Right hindlimb (tissue), 1 donor: ENCODE data around the gene MR1.

Source experiments
- DNase-seq: peaks from one replicate; pipeline ENCODE4 v3.0.0-alpha.2; 2018

MR1 gene

GRCh38 chr1:181094416-181095212, 60.8 kb downstream of the MR1 start:
- peak; percentile 50 for DNase-seq

GRCh38 chr1:181095260-181095659, 61.5 kb downstream of the MR1 start:
- no peak for DNase-seq

GRCh38 chr1:181095763-181096184, 62.0 kb downstream of the MR1 start:
- no peak for DNase-seq

GRCh38 chr1:181097242-181097641, 63.5 kb downstream of the MR1 start:
- DNase-seq, result peak; percentile 53

GRCh38 chr1:181099152-181100014, 65.6 kb downstream of the MR1 start:
- DNase-seq, result no peak

DNA sequence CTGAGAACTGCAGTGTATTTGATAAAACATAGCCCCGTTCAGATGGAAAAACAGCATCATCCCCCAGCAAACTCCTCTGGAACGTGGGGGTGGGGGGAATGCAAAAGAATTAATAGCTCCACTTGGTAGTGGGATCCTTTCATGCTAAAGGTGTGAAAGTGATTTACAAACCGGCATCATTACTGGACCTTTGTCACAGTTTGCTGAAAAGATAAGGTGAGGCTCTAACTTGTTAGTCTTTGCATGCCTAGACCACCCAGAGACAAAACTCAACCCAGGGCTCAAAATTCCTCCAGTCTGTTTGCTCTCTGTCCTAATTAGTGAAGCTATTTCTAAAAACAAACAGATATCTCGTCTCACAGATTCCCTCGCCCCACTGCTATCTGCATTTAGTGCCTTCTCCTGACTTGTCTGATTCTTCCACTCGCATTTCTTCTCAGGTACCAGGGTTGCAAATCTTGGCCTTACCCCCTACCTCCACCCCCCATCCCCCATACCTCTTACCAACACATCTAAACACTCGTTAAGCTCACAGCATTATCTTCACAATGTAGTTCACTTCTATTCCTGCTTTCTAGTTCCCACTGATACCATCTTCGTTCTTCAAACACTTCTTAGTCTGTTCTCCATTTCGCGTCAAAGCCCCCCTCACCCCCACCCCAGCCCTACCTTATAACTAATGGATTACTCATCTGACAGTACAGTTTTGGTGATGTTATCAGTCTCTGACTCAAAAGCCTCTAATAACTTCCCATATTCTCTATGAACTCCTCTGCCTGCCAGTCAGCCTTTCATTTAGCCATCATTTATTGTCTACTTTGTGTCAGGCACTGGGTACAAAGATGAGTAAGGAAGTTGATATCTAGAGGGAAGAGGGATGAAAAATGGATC, 66.5 kb downstream of the MR1 start:
- no peak for DNase-seq

DNA sequence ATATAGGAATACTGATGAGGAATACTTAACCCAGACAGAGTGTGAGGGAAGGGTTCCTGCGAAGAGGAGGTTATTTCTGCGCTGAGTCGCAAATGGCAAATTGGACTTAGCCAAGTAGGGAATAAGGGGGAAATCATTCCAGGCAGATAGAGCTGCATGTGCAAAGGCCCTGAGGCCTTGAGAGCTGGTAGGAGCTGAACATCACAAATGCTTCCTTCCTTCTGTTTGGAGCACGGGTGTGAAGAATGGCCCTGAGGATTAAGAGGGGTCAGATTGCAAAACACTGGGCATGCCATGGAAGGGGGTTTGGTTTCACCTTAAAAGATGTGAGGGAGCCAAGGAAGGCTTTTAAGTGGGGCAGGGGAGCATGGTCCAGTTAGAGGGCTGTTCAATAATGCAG, 67.2 kb downstream of the MR1 start:
- no peak for DNase-seq

GRCh38 chr1:181101581-181102226, 67.9 kb downstream of the MR1 start:
- peak; percentile 51 for DNase-seq

DNA sequence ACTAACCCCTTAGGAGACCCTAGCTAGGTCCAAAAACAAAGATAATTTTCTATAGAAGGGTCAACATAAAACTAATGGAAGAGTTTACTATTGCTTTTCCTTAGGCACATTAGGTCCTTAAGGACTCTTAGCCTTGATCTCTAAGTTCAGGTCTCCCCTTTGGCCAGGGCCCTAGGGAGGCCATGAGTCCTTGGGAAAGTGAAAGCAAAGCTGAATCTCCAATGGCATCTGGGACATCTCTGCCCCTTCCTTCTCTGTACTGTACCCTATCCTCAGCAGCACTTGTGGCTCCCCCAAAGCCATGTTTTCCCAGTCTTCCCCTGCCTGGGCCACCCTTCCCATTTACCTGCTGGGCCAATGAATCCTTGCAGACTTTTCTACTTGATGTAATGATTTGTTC, 69.1 kb downstream of the MR1 start:
- DNase-seq, result no peak

GRCh38 chr1:181103399-181103798, 69.6 kb downstream of the MR1 start:
- no peak for DNase-seq

DNA sequence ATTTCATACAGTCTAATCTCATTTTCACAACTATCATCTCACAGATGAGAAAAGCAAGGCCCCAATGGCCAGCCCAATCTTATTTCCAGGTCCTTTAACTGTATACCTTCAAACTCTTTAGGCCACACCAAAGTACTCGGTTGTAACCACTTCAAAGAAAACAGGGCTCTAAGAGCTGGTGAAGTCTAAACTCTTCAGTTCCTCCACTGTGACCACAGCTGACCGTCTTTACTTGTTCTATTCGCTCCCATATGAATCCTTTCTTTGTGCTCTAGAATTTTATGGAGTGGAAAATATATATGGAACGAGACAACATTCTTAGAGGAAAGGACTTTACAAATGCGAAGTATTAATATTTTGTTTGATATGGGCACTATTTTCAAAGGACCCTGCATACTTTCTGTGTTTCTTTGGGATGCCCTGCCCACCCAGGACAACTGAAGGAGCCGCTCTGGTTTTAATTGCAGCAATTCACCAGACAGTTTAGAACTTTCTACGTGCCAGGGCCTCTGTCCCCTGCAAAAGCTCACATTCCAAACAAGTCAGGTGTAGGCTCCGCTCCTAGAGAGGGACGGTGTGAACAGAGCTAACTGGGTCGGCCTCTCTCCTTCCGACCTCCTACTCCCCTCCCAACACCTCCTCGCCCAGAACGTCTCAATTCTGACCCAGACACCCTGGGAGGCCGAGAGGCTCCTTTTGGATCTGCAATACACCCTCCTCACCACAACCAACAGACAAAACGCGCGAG, 70.4 kb downstream of the MR1 start:
- no peak for DNase-seq

DNA sequence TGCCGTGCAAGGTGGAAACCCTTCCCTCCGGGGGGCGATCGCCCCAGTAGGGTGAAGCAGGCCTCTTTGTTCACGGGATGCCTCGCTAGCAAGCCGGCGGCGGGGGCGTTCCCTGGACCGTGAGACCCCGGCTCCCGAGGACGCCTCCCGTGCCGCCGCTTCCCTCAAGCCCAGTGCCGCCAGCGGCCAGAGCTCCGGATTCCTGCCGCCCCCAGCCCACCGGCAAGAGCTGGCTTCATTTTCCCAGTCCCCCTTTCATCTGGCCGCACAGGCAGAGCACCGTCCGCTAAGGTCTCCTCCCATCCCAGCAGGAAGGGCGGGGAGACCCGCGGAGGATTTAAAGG, 71.0 kb downstream of the MR1 start:
- DNase-seq, result peak; percentile 66

DNA sequence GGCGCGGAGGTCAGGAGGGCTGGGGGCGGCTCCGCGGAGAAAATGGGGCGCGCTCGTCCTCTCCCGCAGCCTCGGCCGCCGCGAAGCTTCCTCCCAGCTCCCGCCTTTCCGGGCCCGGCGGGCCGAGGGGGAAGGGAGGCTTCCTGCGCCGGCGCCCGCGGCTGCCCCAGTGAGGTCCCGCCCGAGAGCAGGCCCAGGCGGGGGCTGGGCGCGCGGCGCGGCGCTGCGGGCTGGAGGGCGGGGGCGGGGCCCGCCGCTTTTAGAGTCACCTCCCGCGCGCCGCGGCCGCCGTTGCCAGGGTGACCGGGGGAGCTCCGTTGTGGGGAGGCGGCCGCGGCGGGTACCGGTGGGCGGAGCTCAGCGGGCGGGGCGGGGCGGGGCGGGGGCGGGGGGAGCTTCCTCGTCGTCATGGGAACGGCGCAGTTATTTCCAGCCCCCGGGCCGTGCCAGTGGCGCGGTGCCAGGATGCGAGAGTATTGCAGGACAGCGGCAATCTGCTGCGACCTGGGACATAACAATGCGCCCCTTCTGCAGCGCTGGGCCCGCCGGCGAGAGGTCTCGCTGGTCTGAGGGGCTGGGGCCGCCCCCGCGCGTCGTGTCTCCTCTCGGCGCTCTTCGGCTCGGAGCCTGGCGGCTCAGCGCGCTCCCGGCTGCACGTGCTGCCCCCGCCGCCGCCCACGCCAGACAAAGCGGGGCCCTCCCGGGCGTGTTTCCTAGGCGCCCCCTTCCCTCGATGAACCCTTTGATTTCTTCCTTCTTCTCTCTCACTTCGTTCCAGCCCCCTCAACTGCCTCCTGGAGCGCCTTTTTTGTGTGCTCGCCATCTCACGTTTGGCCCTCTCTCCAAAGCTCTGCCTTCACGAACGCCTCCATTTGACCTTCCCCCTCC, 71.6 kb downstream of the MR1 start:
- DNase-seq, result peak; percentile 95

- DNase-seq, result no peak
Observed at GRCh38 chr1:181106022-181106312, 72.2 kb downstream of the MR1 start.

DNA sequence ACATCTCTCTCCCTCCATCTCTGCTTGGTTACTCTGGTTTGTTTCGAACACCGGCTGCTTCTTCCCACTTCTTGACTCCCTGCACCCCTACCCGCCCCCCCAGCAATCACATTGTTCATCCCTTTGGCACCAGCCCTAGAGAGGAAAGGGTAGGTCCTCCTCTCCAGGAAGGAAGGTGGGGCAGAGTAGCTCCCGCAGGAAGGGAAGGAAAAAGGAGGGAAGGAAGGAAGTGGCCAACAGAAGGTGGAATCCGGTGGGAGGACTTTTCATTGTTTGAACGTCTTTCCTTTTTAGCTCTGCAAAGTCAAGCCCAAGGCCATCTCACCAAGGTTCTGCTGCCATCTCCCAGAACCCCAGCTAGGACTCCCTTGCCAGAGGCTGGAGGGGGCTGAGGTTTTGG, 72.7 kb downstream of the MR1 start:
- no peak for DNase-seq

GRCh38 chr1:181107711-181108110, 73.9 kb downstream of the MR1 start:
- no peak for DNase-seq

DNA sequence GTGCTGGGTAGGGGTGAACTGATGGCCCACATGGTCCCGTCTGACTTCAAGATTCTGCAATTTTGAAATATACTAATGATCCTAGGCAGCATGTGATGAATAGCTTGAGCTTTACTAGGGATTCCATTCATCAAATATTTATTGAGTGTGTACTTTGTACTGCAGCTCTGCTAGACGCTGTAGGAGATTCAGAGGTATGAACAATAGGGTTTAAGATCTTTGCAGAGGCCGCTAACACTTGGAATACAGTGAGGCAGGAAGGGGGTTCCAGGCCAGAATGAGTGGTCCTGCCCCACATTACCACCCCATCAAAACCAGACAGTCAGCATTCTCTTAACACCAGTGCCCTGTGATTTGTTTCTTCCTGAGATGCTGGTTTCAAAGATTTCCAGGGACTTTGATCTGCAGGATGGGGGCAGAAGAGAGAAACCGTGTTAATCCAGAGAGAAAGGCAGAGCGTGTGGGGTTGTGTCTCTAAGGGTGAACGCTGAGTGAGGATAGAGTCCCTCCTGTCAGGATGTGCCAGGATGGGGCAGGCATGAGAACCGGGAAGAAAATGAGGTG, 74.6 kb downstream of the MR1 start:
- no peak for DNase-seq

GRCh38 chr1:181110013-181110412, 76.2 kb downstream of the MR1 start:
- no peak for DNase-seq
